Left ventricle myocardium inferior (tissue), 1 donor: ENCODE measurements around the gene PHF21A. TPM values are rescaled to one million over a fixed set of nuclear protein-coding genes. Genes with fewer than 3 reads are reported as not detected.

Experiments
- DNase-seq: peaks from one replicate; pipeline ENCODE4 v3.0.0-alpha.2; 2020
- H3K27ac ChIP-seq: fragments of 200-600 bp; replicated peaks from 2 replicates; pipeline ENCODE4 v1.8.0; 2021
- H3K27me3 ChIP-seq: fragments of 200-600 bp; 2 replicates; pipeline ENCODE4 v1.8.0; 2021; ENCODE audit warnings: low read depth
- H3K36me3 ChIP-seq: fragments of 200-600 bp; 2 replicates; pipeline ENCODE4 v1.8.0; 2021
- H3K4me1 ChIP-seq: fragments of 200-600 bp; 2 replicates; pipeline ENCODE4 v1.8.0; 2021
- H3K4me3 ChIP-seq: fragments of 200-600 bp; 2 replicates; pipeline ENCODE4 v1.8.0; 2021; ENCODE audit warnings: mild to moderate bottlenecking, moderate library complexity
- H3K9me3 ChIP-seq: fragments of 200-600 bp; replicated peaks from 2 replicates; pipeline ENCODE4 v1.8.0; 2021
- intact Hi-C: fragments of 100-400 bp; cut with micrococcal nuclease; formaldehyde crosslinking; loops from one replicate; pipeline ENCODE4 v1.11.0; 2022
- total RNA-seq: library from RNA; stranded (reverse); fragmentation: NEBNext Ultra II Directional; extraction: Animal tissue kit (Norgen Biotek cat#: 25700); gene quantifications from one replicate; pipeline ENCODE4 v1.2.1, GENCODE V29; 2021
- TF ChIP-seq, protein P1 (sequence below): fragments of 200-600 bp; IDR thresholded peaks from 2 replicates; pipeline ENCODE4 v1.8.0; 2021; ENCODE audit warnings: antibody characterized with exemption, mild to moderate bottlenecking, borderline replicate concordance
- donor health status: DM: no; HTN: yes; CAD: no; lungs with severe emphysema.

Gene PHF21A
- total RNA-seq, 1 donor from 2014 or later: 36.6 TPM

DNA sequence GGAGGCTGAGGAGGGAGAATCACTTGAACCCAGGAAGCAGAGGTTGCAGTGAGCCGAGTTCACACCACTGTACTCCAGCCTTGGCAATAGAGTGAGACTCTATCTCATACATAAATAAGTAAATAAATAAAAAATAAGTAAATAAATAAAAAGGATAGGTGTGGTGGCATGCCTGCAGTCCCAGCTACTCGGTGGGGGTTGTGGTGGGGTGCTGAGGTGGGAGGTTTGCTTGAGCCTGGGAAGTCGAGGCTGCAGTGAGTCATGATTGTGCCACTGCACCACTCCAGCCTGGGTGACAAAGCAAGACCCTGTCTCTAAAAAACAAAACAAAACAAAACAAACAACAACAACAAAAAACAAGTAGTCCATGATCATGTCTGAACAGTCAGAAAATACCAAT is 195.7 kb downstream of the PHF21A start:
- no peak for DNase-seq
- TF ChIP-seq, protein P1, sequence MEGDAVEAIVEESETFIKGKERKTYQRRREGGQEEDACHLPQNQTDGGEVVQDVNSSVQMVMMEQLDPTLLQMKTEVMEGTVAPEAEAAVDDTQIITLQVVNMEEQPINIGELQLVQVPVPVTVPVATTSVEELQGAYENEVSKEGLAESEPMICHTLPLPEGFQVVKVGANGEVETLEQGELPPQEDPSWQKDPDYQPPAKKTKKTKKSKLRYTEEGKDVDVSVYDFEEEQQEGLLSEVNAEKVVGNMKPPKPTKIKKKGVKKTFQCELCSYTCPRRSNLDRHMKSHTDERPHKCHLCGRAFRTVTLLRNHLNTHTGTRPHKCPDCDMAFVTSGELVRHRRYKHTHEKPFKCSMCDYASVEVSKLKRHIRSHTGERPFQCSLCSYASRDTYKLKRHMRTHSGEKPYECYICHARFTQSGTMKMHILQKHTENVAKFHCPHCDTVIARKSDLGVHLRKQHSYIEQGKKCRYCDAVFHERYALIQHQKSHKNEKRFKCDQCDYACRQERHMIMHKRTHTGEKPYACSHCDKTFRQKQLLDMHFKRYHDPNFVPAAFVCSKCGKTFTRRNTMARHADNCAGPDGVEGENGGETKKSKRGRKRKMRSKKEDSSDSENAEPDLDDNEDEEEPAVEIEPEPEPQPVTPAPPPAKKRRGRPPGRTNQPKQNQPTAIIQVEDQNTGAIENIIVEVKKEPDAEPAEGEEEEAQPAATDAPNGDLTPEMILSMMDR: no peak
- Histone ChIP-seq H3K4me1 (peaks cover 30% of the 10 kb centered on the region), H3K36me3 (no peaks in the 10 kb centered on the region), H3K4me3 (no peak overlapping the region), H3K27ac (no peak overlapping the region), H3K9me3 (no peaks in the 10 kb centered on the region), H3K27me3 (peaks cover 50% of the 10 kb centered on the region)
- intact Hi-C loops: no loop called here

DNA sequence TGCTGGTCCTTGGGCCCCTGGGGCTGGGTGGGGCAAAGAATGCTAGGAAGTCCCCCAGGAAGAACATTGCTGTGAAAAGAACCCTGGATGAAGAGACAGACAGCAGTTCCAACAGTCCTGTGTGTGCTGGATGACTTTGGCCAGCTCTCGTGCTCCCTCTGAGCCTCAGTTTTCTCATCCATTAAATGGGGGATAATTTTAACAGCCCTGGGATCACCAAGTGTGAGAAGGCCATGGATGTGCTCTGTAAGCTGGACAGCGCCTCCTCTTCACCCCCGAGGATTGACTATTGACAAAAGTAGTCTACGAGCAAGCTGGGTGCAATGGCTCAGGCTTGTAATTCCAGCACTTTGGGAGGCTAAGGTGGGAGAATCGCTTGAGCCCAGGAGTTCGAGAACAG is 196.3 kb downstream of the PHF21A start:
- Histone ChIP-seq H3K36me3 (no peaks in the 10 kb centered on the region), H3K27me3 (peaks cover 50% of the 10 kb centered on the region), H3K27ac (no peak overlapping the region), H3K4me1 (peaks cover 24% of the 10 kb centered on the region), H3K4me3 (no peak overlapping the region), H3K9me3 (no peaks in the 10 kb centered on the region)
- intact Hi-C loops: no loop called here
- DNase-seq: no peak
- TF ChIP-seq, protein P1: no peak

GRCh38 chr11:45924036-45924915 is 197.0 kb downstream of the PHF21A start:
- Histone ChIP-seq H3K27me3 (peaks cover 50% of the 10 kb centered on the region), H3K27ac (no peak overlapping the region), H3K4me1 (peaks cover 24% of the 10 kb centered on the region), H3K4me3 (no peak overlapping the region), H3K36me3 (no peaks in the 10 kb centered on the region), H3K9me3 (no peaks in the 10 kb centered on the region)
- intact Hi-C loops: no loop called here
- peak; percentile 10 for DNase-seq
- TF ChIP-seq, protein P1: no peak

DNA sequence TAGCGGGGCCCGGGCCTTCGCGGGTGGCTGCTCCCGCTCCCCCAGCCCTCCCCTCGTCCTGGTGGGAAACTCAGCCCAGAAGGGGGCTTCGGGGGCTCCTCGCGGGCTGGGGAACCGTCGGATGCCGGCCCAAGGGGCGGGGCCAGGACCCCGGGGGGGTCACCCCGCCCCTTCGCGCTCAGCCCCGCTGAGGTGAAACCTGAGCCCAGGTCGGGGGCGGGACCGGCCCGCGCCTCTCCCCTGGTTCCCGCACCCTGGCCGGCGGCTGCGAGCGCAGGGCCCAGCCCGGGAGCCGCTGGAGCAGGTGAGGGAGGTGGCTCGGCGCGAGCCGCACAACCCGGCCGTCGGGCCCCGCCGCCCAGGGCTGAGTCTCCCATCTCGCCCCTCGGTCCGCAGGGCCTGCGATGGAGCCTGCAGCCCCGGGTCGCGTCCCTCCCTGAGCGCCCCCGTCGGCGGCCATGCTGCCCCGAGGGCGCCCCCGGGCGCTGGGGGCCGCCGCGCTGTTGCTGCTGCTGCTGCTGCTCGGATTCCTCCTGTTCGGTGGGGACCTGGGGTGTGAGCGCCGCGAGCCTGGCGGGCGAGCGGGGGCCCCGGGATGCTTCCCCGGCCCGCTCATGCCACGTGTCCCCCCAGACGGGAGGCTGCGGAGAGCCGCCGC is 198.7 kb downstream of the PHF21A start, which contains the start of gene LARGE2:
Gene LARGE2, plus strand, starts transcription at position 232 of the 658 bp plus-strand sequence. Its CDS starts 227 bp downstream, at position 459.
- no peak within 1 kb of the TSS for H3K27ac ChIP-seq
- intact Hi-C loops: no loop called here
- H3K36me3 ChIP-seq: no peaks in the 10 kb centered on the region
- H3K4me3 ChIP-seq: peak within 1 kb of the TSS; percentile 56
- no peaks in the 10 kb centered on the region for H3K9me3 ChIP-seq
- DNase-seq: peak; percentile 8
- peaks cover 37% of the 10 kb centered on the region for H3K4me1 ChIP-seq
- TF ChIP-seq, protein P1: no peak
- peaks cover 50% of the 10 kb centered on the region for H3K27me3 ChIP-seq

DNA sequence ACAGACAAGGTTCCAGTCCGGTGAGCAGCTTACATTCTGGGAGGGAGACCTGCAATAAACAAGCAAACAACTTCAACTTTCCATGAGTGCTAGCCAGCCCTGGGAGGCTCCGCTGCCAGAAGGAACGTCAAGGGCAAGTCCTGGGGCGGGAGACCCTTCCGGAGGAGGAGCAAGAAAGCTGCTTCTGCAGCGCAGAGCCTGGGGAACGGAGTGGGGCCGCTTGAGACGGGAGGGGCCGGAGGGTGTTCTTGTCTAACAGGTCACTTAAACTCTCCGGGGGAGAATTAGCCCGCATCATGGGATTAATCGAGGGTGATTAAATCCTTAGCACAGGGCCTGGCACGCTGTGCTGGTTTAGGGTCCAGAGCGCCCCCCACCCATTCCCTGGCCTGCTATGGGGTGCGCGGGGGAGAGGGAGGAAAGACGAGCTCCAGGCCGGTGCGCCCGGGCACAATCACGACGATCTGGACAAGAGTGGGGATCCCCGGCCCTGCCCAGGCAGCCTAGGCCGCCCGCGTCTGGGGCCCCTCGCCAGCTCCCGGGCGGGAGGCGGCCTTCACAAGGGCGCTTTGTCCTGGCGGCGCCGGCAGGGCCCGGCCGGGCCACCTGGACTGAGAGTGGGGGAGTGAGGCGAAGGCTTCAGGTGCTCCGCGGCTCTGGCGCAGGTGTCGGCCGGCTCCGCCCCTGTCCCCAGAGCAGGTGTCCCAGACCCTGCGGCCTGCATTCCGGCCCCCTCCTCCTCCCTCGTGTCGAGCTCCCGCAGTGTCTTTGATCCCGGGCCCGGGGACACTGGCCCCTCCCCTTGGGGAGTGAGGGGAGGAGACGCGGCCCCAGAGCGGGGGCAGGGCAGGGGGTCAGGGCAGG is 199.5 kb downstream of the PHF21A start:
- intact Hi-C loops: no loop called here
- Histone ChIP-seq H3K4me1 (peaks cover 45% of the 10 kb centered on the region), H3K9me3 (no peaks in the 10 kb centered on the region), H3K36me3 (no peaks in the 10 kb centered on the region), H3K27me3 (peaks cover 50% of the 10 kb centered on the region), H3K4me3 (peak overlapping the region; percentile 56), H3K27ac (no peak overlapping the region)
- peak; percentile 13 for DNase-seq
- TF ChIP-seq, protein P1: no peak
